WTC11 (cell line): ENCODE data around the gene RGL1. TPM values are rescaled to one million over a fixed set of nuclear protein-coding genes. Genes with fewer than 3 reads are reported as not detected.

Source experiments
- ATAC-seq: fragments of 200-7000 bp; cut with Tn5 transposase; 2 replicates; pipeline ENCODE4 v1.10.0; 2021; ENCODE audit warnings: mild to moderate bottlenecking, moderate library complexity
- CTCF ChIA-PET: fragments of 300-600 bp; sonication (Branson Sonifier 250); formaldehyde crosslinking; loops from one replicate; lab custom pipeline; 2021; ENCODE audit warnings: antibody characterized with exemption; lab: Charles Lee
- POLR2A ChIA-PET: fragments of 350-600 bp; sonication (Branson Sonifier 250); formaldehyde crosslinking; loops from one replicate; lab custom pipeline; 2021; ENCODE audit warnings: antibody characterized with exemption; lab: Charles Lee
- DNase-seq: peaks from one replicate; pipeline ENCODE4 v3.0.0; 2021; ENCODE audit warnings: low spot score
- H3K27ac Mint-ChIP-seq: 2 replicates; pipeline ENCODE4 v1.8.0; 2021; ENCODE audit warnings: mixed read lengths
- H3K27me3 Mint-ChIP-seq: 2 replicates; pipeline ENCODE4 v1.8.0; 2021; ENCODE audit warnings: low read depth, mild to moderate bottlenecking, moderate library complexity, mixed read lengths
- H3K36me3 Mint-ChIP-seq: 2 replicates; pipeline ENCODE4 v1.8.0; 2021; ENCODE audit warnings: mixed read lengths
- H3K4me1 Mint-ChIP-seq: 2 replicates; pipeline ENCODE4 v1.8.0; 2022; ENCODE audit warnings: mixed read lengths
- H3K4me3 Mint-ChIP-seq: 2 replicates; pipeline ENCODE4 v1.8.0; 2021; ENCODE audit warnings: mild to moderate bottlenecking, moderate library complexity, mixed read lengths
- H3K9me3 Mint-ChIP-seq: 2 replicates; pipeline ENCODE4 v1.8.0; 2021; ENCODE audit warnings: mixed read lengths
- AFF4 ChIP-seq: sonication (generic); formaldehyde crosslinking; IDR thresholded peaks from 2 replicates; pipeline ENCODE4 v1.8.1; 2023; ENCODE audit warnings: mild to moderate bottlenecking, missing genetic modification reagents, borderline replicate concordance
- ATF3 ChIP-seq: sonication (generic); formaldehyde crosslinking; conservative IDR thresholded peaks from 2 replicates; pipeline ENCODE4 v1.8.1; 2022; ENCODE audit warnings: mild to moderate bottlenecking, missing genetic modification reagents
- CBFB ChIP-seq: sonication (generic); formaldehyde crosslinking; IDR thresholded peaks from 2 replicates; pipeline ENCODE4 v1.8.1; 2022; ENCODE audit warnings: mild to moderate bottlenecking, low read depth, missing genetic modification reagents
- CREM ChIP-seq: sonication (generic); formaldehyde crosslinking; IDR thresholded peaks from 2 replicates; pipeline ENCODE4 v1.8.1; 2022; ENCODE audit warnings: mild to moderate bottlenecking, missing genetic modification reagents, moderate library complexity
- E2F4 ChIP-seq: sonication (generic); formaldehyde crosslinking; IDR thresholded peaks from 2 replicates; pipeline ENCODE4 v1.8.1; 2022; ENCODE audit warnings: low read depth, mild to moderate bottlenecking, moderate library complexity, missing genetic modification reagents, borderline replicate concordance
- E2F5 ChIP-seq: sonication (generic); formaldehyde crosslinking; IDR thresholded peaks from 2 replicates; pipeline ENCODE4 v1.8.1; 2022; ENCODE audit warnings: mild to moderate bottlenecking, moderate library complexity, missing genetic modification reagents
- HMGA2 ChIP-seq: fragments of 250-450 bp; sonication (Bioruptor Pico); IDR thresholded peaks from 2 replicates; pipeline ENCODE4 v1.4.0; 2021; ENCODE audit warnings: mild to moderate bottlenecking, moderate library complexity
- KAT7 ChIP-seq: sonication (generic); formaldehyde crosslinking; IDR thresholded peaks from 2 replicates; pipeline ENCODE4 v1.8.1; 2023; ENCODE audit warnings: missing genetic modification reagents, mild to moderate bottlenecking, borderline replicate concordance
- MLX ChIP-seq: sonication (generic); formaldehyde crosslinking; IDR thresholded peaks from 2 replicates; pipeline ENCODE4 v1.8.1; 2023; ENCODE audit warnings: mild to moderate bottlenecking, missing genetic modification reagents, moderate library complexity
- MYBL2 ChIP-seq: sonication (generic); formaldehyde crosslinking; IDR thresholded peaks from 2 replicates; pipeline ENCODE4 v1.8.1; 2023; ENCODE audit warnings: mild to moderate bottlenecking, moderate library complexity, missing genetic modification reagents
- NFATC4 ChIP-seq: fragments of 250-450 bp; sonication (Bioruptor Pico); IDR thresholded peaks from 2 replicates; pipeline ENCODE4 v1.9.0; 2021; ENCODE audit warnings: mild to moderate bottlenecking
- NFE2L1 ChIP-seq: sonication (generic); formaldehyde crosslinking; IDR thresholded peaks from 2 replicates; pipeline ENCODE4 v1.8.1; 2023; ENCODE audit warnings: missing genetic modification reagents
- NFYB ChIP-seq: sonication (generic); formaldehyde crosslinking; conservative IDR thresholded peaks from 2 replicates; pipeline ENCODE4 v1.8.0; 2022; ENCODE audit warnings: low read depth, missing genetic modification reagents
- NR3C1 ChIP-seq: sonication (generic); formaldehyde crosslinking; conservative IDR thresholded peaks from 2 replicates; pipeline ENCODE4 v1.8.1; 2023; ENCODE audit warnings: low read depth, mild to moderate bottlenecking, missing genetic modification reagents
- RELA ChIP-seq: sonication (generic); formaldehyde crosslinking; IDR thresholded peaks from 2 replicates; pipeline ENCODE4 v1.8.1; 2022; ENCODE audit warnings: missing genetic modification reagents, mild to moderate bottlenecking, borderline replicate concordance
- RORB ChIP-seq: fragments of 250-450 bp; sonication (Bioruptor Pico); IDR thresholded peaks from 2 replicates; pipeline ENCODE4 v1.9.0; 2021; ENCODE audit warnings: mild to moderate bottlenecking
- SMAD3 ChIP-seq: sonication (generic); formaldehyde crosslinking; IDR thresholded peaks from 2 replicates; pipeline ENCODE4 v1.8.0; 2022; ENCODE audit warnings: missing genetic modification reagents, mild to moderate bottlenecking, borderline replicate concordance
- TCF7 ChIP-seq: sonication (generic); formaldehyde crosslinking; IDR thresholded peaks from 2 replicates; pipeline ENCODE4 v1.8.0; 2022; ENCODE audit warnings: mild to moderate bottlenecking, low read depth, missing genetic modification reagents, moderate library complexity
- ZNF121 ChIP-seq: sonication (generic); formaldehyde crosslinking; IDR thresholded peaks from 2 replicates; pipeline ENCODE4 v1.8.0; 2023; ENCODE audit warnings: missing genetic modification reagents
- ZNF219 ChIP-seq: sonication (generic); formaldehyde crosslinking; IDR thresholded peaks from 2 replicates; pipeline ENCODE4 v1.8.0; 2023; ENCODE audit warnings: missing genetic modification reagents, mild to moderate bottlenecking, borderline replicate concordance
- ZNF317 ChIP-seq: sonication (generic); formaldehyde crosslinking; IDR thresholded peaks from 2 replicates; pipeline ENCODE4 v1.8.1; 2023; ENCODE audit warnings: low read depth, mild to moderate bottlenecking, moderate library complexity, missing genetic modification reagents, borderline replicate concordance
- ZNF396 ChIP-seq: fragments of 250-450 bp; sonication (Bioruptor Pico); IDR thresholded peaks from 2 replicates; pipeline ENCODE4 v1.8.0; 2021; ENCODE audit warnings: mild to moderate bottlenecking, moderate library complexity, borderline replicate concordance
- ZSCAN18 ChIP-seq: fragments of 250-450 bp; sonication (Bioruptor Pico); IDR thresholded peaks from 2 replicates; pipeline ENCODE4 v2.1.2; 2022; ENCODE audit warnings: mild to moderate bottlenecking, moderate library complexity
- total RNA-seq: library from RNA; stranded (reverse); gene quantifications from 3 replicates; pipeline ENCODE4 v1.2.3, GENCODE V29; 2021

The RGL1 gene
- total RNA-seq, 1 experiment from 2014 or later: 1.5 TPM

GRCh38 chr1:183966487-183966886 is 161.6 kb downstream of the RGL1 start (continued):
- TF ChIP-seq SMAD3 (CRISPR knock-in tag): no peak
- no peak for TF ChIP-seq E2F5
- TF ChIP-seq, all 79 proteins: peak for 0

- DNase-seq: no peak
- Mint-ChIP-seq H3K4me1 (no peaks in the 10 kb centered on the region), H3K9me3 (no peaks in the 10 kb centered on the region), H3K36me3 (no peaks in the 10 kb centered on the region), H3K4me3 (no peak overlapping the region), H3K27me3 (no peaks in the 10 kb centered on the region)
- POLR2A ChIA-PET: no interaction called here
- CTCF ChIA-PET: no interaction called here
- TF ChIP-seq ZNF121 (CRISPR knock-in tag) (no peak), NFE2L1 (CRISPR knock-in tag) (no peak), RORB (CRISPR knock-in tag) (no peak), HMGA2 (CRISPR knock-in tag) (no peak), ZNF317 (CRISPR knock-in tag) (no peak), E2F4 (no peak), CBFB (CRISPR knock-in tag) (no peak), ZSCAN18 (CRISPR knock-in tag) (no peak)
- TF ChIP-seq, all 79 proteins: peak for 0
- no peak for ATAC-seq
- H3K27ac Mint-ChIP-seq: no peak overlapping the region
Observed at GRCh38 chr1:183967914-183968313, 163.0 kb downstream of the RGL1 start.

- TF ChIP-seq NFYB (no peak), ATF3 (no peak), RELA (no peak), CREM (no peak), ZNF121 (CRISPR knock-in tag) (no peak), MYBL2 (CRISPR knock-in tag) (no peak), NR3C1 (CRISPR knock-in tag) (no peak), TCF7 (CRISPR knock-in tag) (no peak), KAT7 (CRISPR knock-in tag) (no peak), NFATC4 (no peak), ZNF396 (CRISPR knock-in tag) (no peak), HMGA2 (CRISPR knock-in tag) (no peak), ZNF219 (CRISPR knock-in tag) (no peak), MLX (CRISPR knock-in tag) (no peak), AFF4 (CRISPR knock-in tag) (no peak)
- no peaks in the 10 kb centered on the region for H3K27me3 Mint-ChIP-seq
- no peak for ATAC-seq
- DNase-seq: no peak
- no peak overlapping the region for H3K4me3 Mint-ChIP-seq
- H3K27ac Mint-ChIP-seq: no peak overlapping the region
- POLR2A ChIA-PET: no interaction called here
- no peaks in the 10 kb centered on the region for H3K9me3 Mint-ChIP-seq
- CTCF ChIA-PET: no interaction called here
- no peaks in the 10 kb centered on the region for H3K4me1 Mint-ChIP-seq
- H3K36me3 Mint-ChIP-seq: no peaks in the 10 kb centered on the region
Observed at GRCh38 chr1:183968386-183968785, 163.5 kb downstream of the RGL1 start.
